ENCODE measurements around the gene AUTS2.
"Not testable (repeated sequence)": the region's sequence is repeated elsewhere in the genome, so short reads cannot be mapped to it uniquely, and the experiment has no call there.

Gene AUTS2

GRCh38 chr7:70638158-70639107 lies 1040.2 kb downstream of the AUTS2 start:
- no peak overlapping the region for H3K27ac ChIP-seq (ENCODE audit: low read length)
- no peaks in the 10 kb centered on the region for H3K36me3 ChIP-seq (ENCODE audit: insufficient read depth, low read depth, low read length)
- H3K9ac ChIP-seq (ENCODE audit: low read depth, low read length): no peak overlapping the region
- H3K9me3 ChIP-seq (ENCODE audit: insufficient read depth, low read depth, low read length): no peaks in the 10 kb centered on the region
- peaks cover 16% of the 10 kb centered on the region; the same call in 1 of the 2 replicates for H3K4me1 ChIP-seq (ENCODE audit: insufficient read depth, low read length)
- no peaks in the 10 kb centered on the region for H3K27me3 ChIP-seq (ENCODE audit: insufficient read depth, low read length)
- no peak overlapping the region for H3K4me3 ChIP-seq (ENCODE audit: low read length)

DNA sequence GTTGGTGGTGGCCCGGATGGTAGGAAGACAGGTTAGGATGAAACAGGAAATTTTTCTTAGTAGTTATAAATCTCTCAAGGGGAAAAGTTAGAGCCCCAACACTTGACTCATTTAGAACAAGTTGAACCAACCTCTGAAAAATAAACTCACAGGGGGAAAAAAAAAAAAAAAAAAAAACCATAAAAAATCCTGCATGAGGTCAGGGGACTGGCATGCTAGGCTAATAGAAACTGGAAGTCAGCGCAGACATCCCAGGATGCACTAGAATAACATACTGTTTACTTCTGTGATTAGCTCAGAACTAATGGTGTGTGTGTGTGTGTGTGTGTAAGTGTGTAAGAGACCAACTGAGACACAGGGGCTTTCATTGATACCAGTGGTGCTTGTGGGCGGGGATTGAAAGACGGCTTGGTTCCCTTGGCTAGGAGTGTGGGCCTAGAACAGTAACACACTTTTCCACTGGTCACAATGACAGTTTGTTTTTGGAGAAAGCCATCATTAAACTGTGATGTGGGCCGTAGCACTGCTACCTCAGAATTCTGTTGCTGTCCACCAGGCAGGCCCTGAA lies 1042.1 kb downstream of the AUTS2 start:
- Histone ChIP-seq H3K4me3 (ENCODE audit: low read length) (no peak overlapping the region), H3K27me3 (ENCODE audit: insufficient read depth, low read length) (no peaks in the 10 kb centered on the region), H3K4me1 (ENCODE audit: insufficient read depth, low read length) (peaks cover 16% of the 10 kb centered on the region; the same call in 1 of the 2 replicates), H3K9ac (ENCODE audit: low read depth, low read length) (no peak overlapping the region), H3K36me3 (ENCODE audit: insufficient read depth, low read depth, low read length) (no peaks in the 10 kb centered on the region), H3K9me3 (ENCODE audit: insufficient read depth, low read depth, low read length) (no peaks in the 10 kb centered on the region), H3K27ac (ENCODE audit: low read length) (no peak overlapping the region)

- peaks cover 16% of the 10 kb centered on the region for H3K4me1 ChIP-seq (ENCODE audit: insufficient read depth, low read length)
- no peak overlapping the region for H3K9ac ChIP-seq (ENCODE audit: low read depth, low read length)
- H3K36me3 ChIP-seq (ENCODE audit: insufficient read depth, low read depth, low read length): no peaks in the 10 kb centered on the region
- no peaks in the 10 kb centered on the region for H3K27me3 ChIP-seq (ENCODE audit: insufficient read depth, low read length)
- H3K9me3 ChIP-seq (ENCODE audit: insufficient read depth, low read depth, low read length): no peaks in the 10 kb centered on the region
- no peak overlapping the region for H3K4me3 ChIP-seq (ENCODE audit: low read length)
- no peak overlapping the region for H3K27ac ChIP-seq (ENCODE audit: low read length)
Measured at GRCh38 chr7:70641882-70642281, 1043.6 kb downstream of the AUTS2 start.

GRCh38 chr7:70645279-70645678 lies 1047.0 kb downstream of the AUTS2 start:
- H3K36me3 ChIP-seq (ENCODE audit: insufficient read depth, low read depth, low read length): no peaks in the 10 kb centered on the region
- no peak overlapping the region for H3K9ac ChIP-seq (ENCODE audit: low read depth, low read length)
- no peak overlapping the region for H3K27ac ChIP-seq (ENCODE audit: low read length)
- no peak overlapping the region for H3K4me3 ChIP-seq (ENCODE audit: low read length)
- H3K27me3 ChIP-seq (ENCODE audit: insufficient read depth, low read length): no peaks in the 10 kb centered on the region
- no peaks in the 10 kb centered on the region; the same call in 1 of the 2 replicates for H3K4me1 ChIP-seq (ENCODE audit: insufficient read depth, low read length)
- H3K9me3 ChIP-seq (ENCODE audit: insufficient read depth, low read depth, low read length): no peaks in the 10 kb centered on the region

DNA sequence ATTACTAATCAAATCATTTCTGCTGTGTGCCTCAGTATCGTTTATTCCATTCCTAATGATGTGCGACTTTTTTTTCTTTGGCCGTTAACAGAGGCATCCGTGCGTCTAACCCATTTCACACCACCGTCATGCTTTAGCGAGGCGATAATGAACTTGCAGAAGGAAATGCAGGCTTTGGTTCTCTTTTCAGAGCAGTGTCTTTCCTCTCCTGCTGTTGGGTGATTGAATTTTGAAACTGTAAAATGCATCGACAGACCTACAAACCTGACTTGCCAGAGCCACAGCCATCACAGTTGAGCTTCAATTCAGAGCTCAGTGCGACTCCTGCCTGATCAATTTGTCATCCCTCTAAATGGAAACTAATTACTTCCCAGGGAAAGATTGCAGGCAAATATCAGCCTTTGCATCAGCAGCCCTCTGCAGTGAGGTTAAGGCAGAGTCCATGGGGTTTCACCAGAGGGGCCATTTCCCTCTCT lies 1047.6 kb downstream of the AUTS2 start:
- H3K27me3 ChIP-seq (ENCODE audit: insufficient read depth, low read length): no peaks in the 10 kb centered on the region
- H3K27ac ChIP-seq (ENCODE audit: low read length): no peak overlapping the region
- H3K9ac ChIP-seq (ENCODE audit: low read depth, low read length): no peak overlapping the region
- H3K36me3 ChIP-seq (ENCODE audit: insufficient read depth, low read depth, low read length): no peaks in the 10 kb centered on the region
- H3K4me1 ChIP-seq (ENCODE audit: insufficient read depth, low read length): no peaks in the 10 kb centered on the region; the same call in 1 of the 2 replicates
- no peak overlapping the region for H3K4me3 ChIP-seq (ENCODE audit: low read length)
- H3K9me3 ChIP-seq (ENCODE audit: insufficient read depth, low read depth, low read length): no peaks in the 10 kb centered on the region

- Histone ChIP-seq H3K4me1 (ENCODE audit: insufficient read depth, low read length) (no peaks in the 10 kb centered on the region; the same call in 1 of the 2 replicates), H3K9ac (ENCODE audit: low read depth, low read length) (no peak overlapping the region), H3K36me3 (ENCODE audit: insufficient read depth, low read depth, low read length) (no peaks in the 10 kb centered on the region), H3K27me3 (ENCODE audit: insufficient read depth, low read length) (no peaks in the 10 kb centered on the region), H3K9me3 (ENCODE audit: insufficient read depth, low read depth, low read length) (no peaks in the 10 kb centered on the region), H3K4me3 (ENCODE audit: low read length) (no peak overlapping the region), H3K27ac (ENCODE audit: low read length) (no peak overlapping the region)
Measured at GRCh38 chr7:70646536-70647248, 1048.4 kb downstream of the AUTS2 start.

- H3K27me3 ChIP-seq (ENCODE audit: insufficient read depth, low read length): no peaks in the 10 kb centered on the region
- no peak overlapping the region for H3K4me3 ChIP-seq (ENCODE audit: low read length)
- H3K9ac ChIP-seq (ENCODE audit: low read depth, low read length): no peak overlapping the region
- H3K4me1 ChIP-seq (ENCODE audit: insufficient read depth, low read length): no peaks in the 10 kb centered on the region; the same call in 1 of the 2 replicates
- no peaks in the 10 kb centered on the region for H3K36me3 ChIP-seq (ENCODE audit: insufficient read depth, low read depth, low read length)
- no peaks in the 10 kb centered on the region for H3K9me3 ChIP-seq (ENCODE audit: insufficient read depth, low read depth, low read length)
- no peak overlapping the region for H3K27ac ChIP-seq (ENCODE audit: low read length)
Measured at GRCh38 chr7:70647801-70648498, 1049.7 kb downstream of the AUTS2 start.

- not testable (repeated sequence) for H3K27me3 ChIP-seq (ENCODE audit: insufficient read depth, low read length); H3K9ac ChIP-seq (ENCODE audit: low read depth, low read length); H3K9me3 ChIP-seq (ENCODE audit: insufficient read depth, low read depth, low read length); H3K27ac ChIP-seq (ENCODE audit: low read length); H3K36me3 ChIP-seq (ENCODE audit: insufficient read depth, low read depth, low read length); H3K4me1 ChIP-seq (ENCODE audit: insufficient read depth, low read length); H3K4me3 ChIP-seq (ENCODE audit: low read length)
Measured at GRCh38 chr7:70648499-70648861, 1050.2 kb downstream of the AUTS2 start.

DNA sequence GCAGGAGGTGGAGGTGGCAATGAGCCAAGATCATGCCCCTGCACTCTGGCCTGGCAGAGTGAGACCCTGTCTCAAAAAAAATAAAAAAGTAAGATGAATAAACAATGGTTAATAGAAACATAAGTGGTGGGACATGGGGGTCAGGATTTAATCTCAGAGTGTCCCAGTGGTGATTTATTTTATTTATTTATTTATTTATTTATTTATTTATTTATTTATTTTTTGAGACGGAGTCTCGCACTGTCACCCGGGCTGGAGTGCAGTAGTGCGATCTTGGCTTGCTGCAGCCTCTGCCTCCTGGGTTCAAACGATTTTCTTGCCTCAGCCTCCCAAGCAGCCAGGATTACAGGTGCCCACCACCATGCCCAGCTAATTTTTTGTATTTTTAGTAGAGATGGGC lies 1051.0 kb downstream of the AUTS2 start:
- no peaks in the 10 kb centered on the region for H3K36me3 ChIP-seq (ENCODE audit: insufficient read depth, low read depth, low read length)
- H3K4me1 ChIP-seq (ENCODE audit: insufficient read depth, low read length): peaks cover 3% of the 10 kb centered on the region
- H3K9me3 ChIP-seq (ENCODE audit: insufficient read depth, low read depth, low read length): no peaks in the 10 kb centered on the region
- H3K9ac ChIP-seq (ENCODE audit: low read depth, low read length): no peak overlapping the region
- no peak overlapping the region for H3K4me3 ChIP-seq (ENCODE audit: low read length)
- no peak overlapping the region for H3K27ac ChIP-seq (ENCODE audit: low read length)
- H3K27me3 ChIP-seq (ENCODE audit: insufficient read depth, low read length): no peaks in the 10 kb centered on the region

GRCh38 chr7:70654146-70654545 lies 1055.9 kb downstream of the AUTS2 start:
- H3K27ac ChIP-seq (ENCODE audit: low read length): no peak overlapping the region
- no peak overlapping the region for H3K9ac ChIP-seq (ENCODE audit: low read depth, low read length)
- no peaks in the 10 kb centered on the region for H3K36me3 ChIP-seq (ENCODE audit: insufficient read depth, low read depth, low read length)
- no peaks in the 10 kb centered on the region for H3K27me3 ChIP-seq (ENCODE audit: insufficient read depth, low read length)
- peaks cover 3% of the 10 kb centered on the region; the same call in 1 of the 2 replicates for H3K4me1 ChIP-seq (ENCODE audit: insufficient read depth, low read length)
- no peaks in the 10 kb centered on the region for H3K9me3 ChIP-seq (ENCODE audit: insufficient read depth, low read depth, low read length)
- no peak overlapping the region for H3K4me3 ChIP-seq (ENCODE audit: low read length)

DNA sequence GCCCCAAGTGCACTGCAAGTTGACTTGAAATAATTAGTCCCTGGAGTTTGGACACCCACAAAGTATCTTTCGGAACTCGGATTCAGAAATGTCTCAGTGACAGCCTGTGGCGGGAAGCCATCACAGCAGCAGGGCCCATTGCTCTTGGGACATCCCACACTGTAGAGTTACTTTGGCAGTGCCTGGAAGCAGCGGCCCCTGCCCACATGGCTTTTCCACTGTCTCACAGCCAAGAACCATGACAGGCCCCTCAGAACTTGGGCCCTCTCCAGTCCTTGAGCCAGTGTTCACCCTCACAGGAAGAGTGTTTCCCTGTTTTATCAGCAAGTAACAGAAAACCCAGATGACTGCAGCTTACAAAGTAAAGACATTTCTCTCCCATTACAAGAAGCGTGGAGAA lies 1056.7 kb downstream of the AUTS2 start:
- no peak overlapping the region for H3K9ac ChIP-seq (ENCODE audit: low read depth, low read length)
- H3K36me3 ChIP-seq (ENCODE audit: insufficient read depth, low read depth, low read length): no peaks in the 10 kb centered on the region
- no peak overlapping the region for H3K4me3 ChIP-seq (ENCODE audit: low read length)
- no peaks in the 10 kb centered on the region for H3K27me3 ChIP-seq (ENCODE audit: insufficient read depth, low read length)
- peaks cover 3% of the 10 kb centered on the region; the same call in 1 of the 2 replicates for H3K4me1 ChIP-seq (ENCODE audit: insufficient read depth, low read length)
- H3K27ac ChIP-seq (ENCODE audit: low read length): no peak overlapping the region
- no peaks in the 10 kb centered on the region for H3K9me3 ChIP-seq (ENCODE audit: insufficient read depth, low read depth, low read length)

All from iPS-20b (cell line).